Mononuclear cell (primary cell): Measurements from ENCODE around the gene IQGAP2. TPM values are rescaled to one million over a fixed set of nuclear protein-coding genes. Genes with fewer than 3 reads are reported as not detected.
"Not testable (repeated sequence)": the region's sequence is repeated elsewhere in the genome, so short reads cannot be mapped to it uniquely, and the experiment has no call there.

Experiments used
- H3K27me3 ChIP-seq: 2 replicates; pipeline ENCODE4 v1.6.0; 2011; ENCODE audit warnings: low read length, control low read depth; ENCODE audit not compliant: insufficient read depth
- H3K4me1 ChIP-seq: 2 replicates; pipeline ENCODE4 v1.5.1; 2011; ENCODE audit warnings: mild to moderate bottlenecking, low read length, control low read depth; ENCODE audit not compliant: insufficient read depth
- H3K4me3 ChIP-seq: 2 replicates; pipeline ENCODE4 v1.5.1; 2011; ENCODE audit warnings: mild to moderate bottlenecking, low read length, moderate library complexity
- H3K9me3 ChIP-seq: 2 replicates; pipeline ENCODE4 v1.5.1; 2011; ENCODE audit warnings: low read depth, mild to moderate bottlenecking, control low read depth, low read length
- total RNA-seq: library from RNA; depleted of rRNA; stranded (reverse); fragments of >200 nt; gene quantifications from one replicate; pipeline ENCODE4 v1.2.3, GENCODE V29; 2012

Gene IQGAP2
- total RNA-seq, 1 donor, result 75.0 TPM

- no peaks in the 10 kb centered on the region for H3K9me3 ChIP-seq
- no peaks in the 10 kb centered on the region for H3K27me3 ChIP-seq
- no peak overlapping the region for H3K4me3 ChIP-seq
- H3K4me1 ChIP-seq, result peaks cover 29% of the 10 kb centered on the region
Observed at GRCh38 chr5:76422227-76422626, 19.1 kb downstream of the IQGAP2 start.

GRCh38 chr5:76422742-76423141 lies 19.7 kb downstream of the IQGAP2 start:
- H3K27me3 ChIP-seq, result no peaks in the 10 kb centered on the region
- no peaks in the 10 kb centered on the region for H3K9me3 ChIP-seq
- H3K4me3 ChIP-seq, result no peak overlapping the region
- H3K4me1 ChIP-seq, result peaks cover 29% of the 10 kb centered on the region

GRCh38 chr5:76425146-76425545 lies 22.1 kb downstream of the IQGAP2 start:
- peaks cover 29% of the 10 kb centered on the region for H3K4me1 ChIP-seq
- no peaks in the 10 kb centered on the region for H3K27me3 ChIP-seq
- no peaks in the 10 kb centered on the region for H3K9me3 ChIP-seq
- no peak overlapping the region for H3K4me3 ChIP-seq

- H3K4me3 ChIP-seq, result no peak overlapping the region
- H3K9me3 ChIP-seq, result no peaks in the 10 kb centered on the region
- peaks cover 29% of the 10 kb centered on the region for H3K4me1 ChIP-seq
- no peaks in the 10 kb centered on the region for H3K27me3 ChIP-seq
Observed at GRCh38 chr5:76425928-76426804, 23.1 kb downstream of the IQGAP2 start.

GRCh38 chr5:76427206-76428140 lies 24.4 kb downstream of the IQGAP2 start:
- no peaks in the 10 kb centered on the region for H3K9me3 ChIP-seq
- peaks cover 29% of the 10 kb centered on the region for H3K4me1 ChIP-seq
- H3K27me3 ChIP-seq, result no peaks in the 10 kb centered on the region
- no peak overlapping the region for H3K4me3 ChIP-seq

GRCh38 chr5:76428550-76428949 lies 25.5 kb downstream of the IQGAP2 start:
- H3K27me3 ChIP-seq, H3K4me3 ChIP-seq, H3K9me3 ChIP-seq: not testable (repeated sequence)
- H3K4me1 ChIP-seq, result peaks cover 27% of the 10 kb centered on the region

GRCh38 chr5:76433261-76433660 lies 30.2 kb downstream of the IQGAP2 start:
- H3K4me3 ChIP-seq, result no peak overlapping the region
- no peaks in the 10 kb centered on the region for H3K4me1 ChIP-seq
- H3K27me3 ChIP-seq, result no peaks in the 10 kb centered on the region
- H3K9me3 ChIP-seq, result no peaks in the 10 kb centered on the region

GRCh38 chr5:76437507-76437906 lies 34.4 kb downstream of the IQGAP2 start:
- not testable (repeated sequence) for H3K9me3 ChIP-seq, H3K4me3 ChIP-seq, H3K4me1 ChIP-seq, H3K27me3 ChIP-seq

- Histone ChIP-seq H3K27me3 (no peaks in the 10 kb centered on the region), H3K4me1 (no peaks in the 10 kb centered on the region), H3K4me3 (no peak overlapping the region), H3K9me3 (no peaks in the 10 kb centered on the region)
Observed at GRCh38 chr5:76438025-76438424, 34.9 kb downstream of the IQGAP2 start.

GRCh38 chr5:76439201-76439600 lies 36.1 kb downstream of the IQGAP2 start:
- Histone ChIP-seq H3K27me3 (no peaks in the 10 kb centered on the region), H3K9me3 (no peaks in the 10 kb centered on the region), H3K4me3 (no peak overlapping the region), H3K4me1 (no peaks in the 10 kb centered on the region)

GRCh38 chr5:76439929-76440328 lies 36.8 kb downstream of the IQGAP2 start:
- Histone ChIP-seq H3K4me1 (no peaks in the 10 kb centered on the region), H3K27me3 (no peaks in the 10 kb centered on the region), H3K9me3 (no peaks in the 10 kb centered on the region)

GRCh38 chr5:76441101-76441500 lies 38.0 kb downstream of the IQGAP2 start:
- no peak overlapping the region for H3K4me3 ChIP-seq
- H3K4me1 ChIP-seq, result no peaks in the 10 kb centered on the region
- no peaks in the 10 kb centered on the region for H3K9me3 ChIP-seq
- no peaks in the 10 kb centered on the region for H3K27me3 ChIP-seq

More at GRCh38 chr5:76439929-76440328, 36.8 kb downstream of the IQGAP2 start:
- H3K4me3 ChIP-seq, result no peak overlapping the region

GRCh38 chr5:76441890-76442673 lies 39.0 kb downstream of the IQGAP2 start:
- Histone ChIP-seq H3K4me1 (no peaks in the 10 kb centered on the region), H3K27me3 (no peaks in the 10 kb centered on the region), H3K9me3 (no peaks in the 10 kb centered on the region), H3K4me3 (no peak overlapping the region)

GRCh38 chr5:76443066-76443800 lies 40.1 kb downstream of the IQGAP2 start:
- Histone ChIP-seq H3K27me3 (no peaks in the 10 kb centered on the region), H3K4me3 (no peak overlapping the region), H3K9me3 (no peaks in the 10 kb centered on the region), H3K4me1 (peaks cover 1% of the 10 kb centered on the region)
